ENCODE data around the gene ZNF474.
"Not testable (repeated sequence)": the region's sequence is repeated elsewhere in the genome, so short reads cannot be mapped to it uniquely, and the experiment has no call there.

The ZNF474 gene

GRCh38 chr5:122129306-122129705, at the start of gene ZNF474:
Gene ZNF474 (plus strand): TSS chr5:122129546. CDS start chr5:122151991, 22,445 bp downstream.
- no peak within 1 kb of the TSS for H3K27ac ChIP-seq
- no peak for TF ChIP-seq CTCF (conservative IDR thresholded peaks at IDR 0.05)

GRCh38 chr5:122081541-122081940, 47.8 kb upstream of the ZNF474 start:
- TF ChIP-seq CTCF (conservative IDR thresholded peaks at IDR 0.05), result no peak
- no peak overlapping the region for H3K27ac ChIP-seq

- H3K27ac ChIP-seq, result no peak overlapping the region
- no peak for TF ChIP-seq CTCF (conservative IDR thresholded peaks at IDR 0.05)
These were observed 45.8 kb upstream of the ZNF474 start for GRCh38 chr5:122083535-122083934.

- H3K27ac ChIP-seq, result no peak overlapping the region
- TF ChIP-seq CTCF (conservative IDR thresholded peaks at IDR 0.05), result no peak
These were observed 44.3 kb upstream of the ZNF474 start for GRCh38 chr5:122085041-122085440.

GRCh38 chr5:122089096-122090013, 40.0 kb upstream of the ZNF474 start:
- TF ChIP-seq CTCF (conservative IDR thresholded peaks at IDR 0.05), result no peak

GRCh38 chr5:122091936-122092600, 37.3 kb upstream of the ZNF474 start:
- peak; percentile 61 for TF ChIP-seq CTCF (conservative IDR thresholded peaks at IDR 0.05)
- H3K27ac ChIP-seq, result no peak overlapping the region

More at GRCh38 chr5:122089096-122090013, 40.0 kb upstream of the ZNF474 start:
- H3K27ac ChIP-seq, result no peak overlapping the region

- no peak for TF ChIP-seq CTCF (conservative IDR thresholded peaks at IDR 0.05)
- H3K27ac ChIP-seq, result no peak overlapping the region
These were observed 35.7 kb upstream of the ZNF474 start for GRCh38 chr5:122093415-122094180.

- H3K27ac ChIP-seq, result not testable (repeated sequence)
These were observed 35.1 kb upstream of the ZNF474 start for GRCh38 chr5:122094251-122094650.

Measured in VCaP (cell line).